ENCODE results near the gene CENPH. TPM values are rescaled to one million over a fixed set of nuclear protein-coding genes. Genes with fewer than 3 reads are reported as not detected.

CENPH gene
- total RNA-seq, 4 donors from 2014 or later: 0.88 to 3.4 (median 1.9) TPM

DNA sequence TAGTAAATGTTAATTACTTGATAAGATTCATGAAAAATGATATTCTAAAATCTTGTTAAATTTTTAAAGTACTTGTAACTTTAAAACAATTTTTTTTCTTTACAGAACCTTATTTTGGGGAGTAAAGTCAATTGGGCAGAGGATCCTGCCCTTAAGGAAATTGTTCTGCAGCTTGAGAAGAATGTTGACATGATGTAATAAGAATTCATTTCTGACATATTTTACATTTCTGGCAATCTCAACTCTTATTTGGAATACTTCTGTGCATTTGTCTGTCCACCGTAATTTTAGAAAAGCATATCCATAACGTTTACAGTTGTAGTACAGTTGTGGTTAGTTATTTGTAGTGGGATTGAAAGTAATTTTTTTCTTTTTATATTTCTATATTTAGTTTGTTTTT, 20.2 kb downstream of the CENPH start:
- H3K9me3 ChIP-seq: no peaks in the 10 kb centered on the region
- 85 to 88% methylated on average over 2 of the region's 2 CpGs for WGBS, 2 donors
- H3K27me3 ChIP-seq: no peaks in the 10 kb centered on the region
- no peak for DNase-seq
- H3K4me1 ChIP-seq: no peaks in the 10 kb centered on the region
- no peaks in the 10 kb centered on the region for H3K36me3 ChIP-seq
- H3K4me3 ChIP-seq (replicated peaks in 1 of 3): no peak overlapping the region
- no peak for TF ChIP-seq POLR2A (IDR thresholded peaks at IDR 0.05)
- TF ChIP-seq, protein P1, sequence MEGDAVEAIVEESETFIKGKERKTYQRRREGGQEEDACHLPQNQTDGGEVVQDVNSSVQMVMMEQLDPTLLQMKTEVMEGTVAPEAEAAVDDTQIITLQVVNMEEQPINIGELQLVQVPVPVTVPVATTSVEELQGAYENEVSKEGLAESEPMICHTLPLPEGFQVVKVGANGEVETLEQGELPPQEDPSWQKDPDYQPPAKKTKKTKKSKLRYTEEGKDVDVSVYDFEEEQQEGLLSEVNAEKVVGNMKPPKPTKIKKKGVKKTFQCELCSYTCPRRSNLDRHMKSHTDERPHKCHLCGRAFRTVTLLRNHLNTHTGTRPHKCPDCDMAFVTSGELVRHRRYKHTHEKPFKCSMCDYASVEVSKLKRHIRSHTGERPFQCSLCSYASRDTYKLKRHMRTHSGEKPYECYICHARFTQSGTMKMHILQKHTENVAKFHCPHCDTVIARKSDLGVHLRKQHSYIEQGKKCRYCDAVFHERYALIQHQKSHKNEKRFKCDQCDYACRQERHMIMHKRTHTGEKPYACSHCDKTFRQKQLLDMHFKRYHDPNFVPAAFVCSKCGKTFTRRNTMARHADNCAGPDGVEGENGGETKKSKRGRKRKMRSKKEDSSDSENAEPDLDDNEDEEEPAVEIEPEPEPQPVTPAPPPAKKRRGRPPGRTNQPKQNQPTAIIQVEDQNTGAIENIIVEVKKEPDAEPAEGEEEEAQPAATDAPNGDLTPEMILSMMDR (IDR thresholded peaks at IDR 0.05): no peak
- H3K27ac ChIP-seq: no peak overlapping the region
- intact Hi-C loops (cut with DNase I): no loop called here

DNA sequence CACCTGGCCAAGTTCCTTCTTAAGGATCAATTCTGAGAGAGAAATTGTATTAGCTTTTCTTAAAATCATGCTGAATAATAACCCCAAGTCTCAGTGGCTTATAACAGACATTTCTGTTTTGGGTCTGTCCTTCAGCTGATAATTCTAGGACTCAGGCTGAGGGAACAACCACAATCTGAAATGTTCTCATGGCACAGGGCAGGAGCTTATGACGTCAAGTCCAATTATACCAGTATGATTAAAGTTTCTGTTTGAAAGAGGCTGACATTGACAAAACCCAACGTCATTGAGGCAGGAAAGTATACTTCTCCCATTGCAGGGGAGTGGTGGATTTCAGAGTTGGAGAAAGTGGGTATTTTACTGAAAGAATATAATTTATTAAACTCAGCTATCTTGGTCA, 21.8 kb downstream of the CENPH start:
- no peaks in the 10 kb centered on the region for H3K27me3 ChIP-seq
- no peaks in the 10 kb centered on the region for H3K4me1 ChIP-seq
- TF ChIP-seq POLR2A (IDR thresholded peaks at IDR 0.05): no peak
- TF ChIP-seq, protein P1 (IDR thresholded peaks at IDR 0.05): no peak
- WGBS, 2 donors: 88 to 93% methylated on average over 2 of the region's 2 CpGs
- intact Hi-C loops (cut with DNase I): no loop called here
- no peak for DNase-seq
- H3K4me3 ChIP-seq (replicated peaks in 1 of 3): no peak overlapping the region
- no peak overlapping the region for H3K27ac ChIP-seq
- no peaks in the 10 kb centered on the region for H3K36me3 ChIP-seq
- H3K9me3 ChIP-seq: no peaks in the 10 kb centered on the region

- no peaks in the 10 kb centered on the region for H3K27me3 ChIP-seq
- DNase-seq: no peak
- TF ChIP-seq, protein P1 (IDR thresholded peaks at IDR 0.05): no peak
- no peak for TF ChIP-seq POLR2A (IDR thresholded peaks at IDR 0.05)
- H3K9me3 ChIP-seq: no peaks in the 10 kb centered on the region
- intact Hi-C loops (cut with DNase I): no loop called here
- no peaks in the 10 kb centered on the region for H3K36me3 ChIP-seq
- whole genome bisulfite sequencing, 2 donors: 91 to 93% methylated on average over 2 of the region's 2 CpGs
- no peak overlapping the region for H3K4me3 ChIP-seq (replicated peaks in 1 of 3)
- peaks cover 0 to 1% of the 10 kb centered on the region in 2 donors for H3K4me1 ChIP-seq
- no peak overlapping the region for H3K27ac ChIP-seq
Measured at GRCh38 chr5:69212022-69212421, 22.6 kb downstream of the CENPH start.

DNA sequence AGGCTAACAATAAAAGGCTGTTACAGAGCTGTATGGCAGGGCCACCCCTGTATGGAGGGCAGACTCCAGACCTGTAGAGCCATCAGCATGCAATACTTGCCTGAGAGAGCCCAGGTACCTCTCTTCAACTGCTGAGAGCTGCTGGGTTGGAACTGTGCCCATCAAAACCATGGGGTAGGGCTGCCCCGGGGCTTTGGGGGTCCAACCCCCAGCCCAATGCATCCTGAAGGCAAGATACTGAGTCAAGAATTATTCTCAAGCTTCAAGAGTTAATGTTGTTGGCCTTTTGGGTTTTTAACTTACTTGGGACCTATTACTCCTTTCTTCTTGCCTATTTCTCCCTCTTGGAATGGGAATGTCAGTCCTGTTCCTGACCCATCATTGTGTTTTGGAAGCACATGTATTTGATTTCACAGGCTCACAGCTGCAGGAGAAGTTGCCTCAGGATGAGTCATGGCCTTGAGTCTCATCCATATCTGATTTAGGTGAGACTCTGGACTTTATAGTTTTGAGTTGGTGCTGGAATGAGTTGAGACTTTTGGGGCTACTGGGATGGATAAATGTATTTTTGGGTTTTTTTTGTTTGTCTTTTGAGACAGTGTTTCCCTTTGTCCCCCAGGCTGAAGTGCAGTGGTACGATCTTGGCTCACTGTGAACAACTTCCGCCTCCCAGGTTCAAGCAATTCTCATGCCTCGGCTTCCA, 24.3 kb downstream of the CENPH start:
- Histone ChIP-seq H3K4me3 (replicated peaks in 1 of 3) (no peak overlapping the region), H3K27ac (no peak overlapping the region), H3K36me3 (no peaks in the 10 kb centered on the region), H3K27me3 (no peaks in the 10 kb centered on the region), H3K4me1 (peaks cover 1 to 7% of the 10 kb centered on the region in 2 donors), H3K9me3 (no peaks in the 10 kb centered on the region)
- no peak for DNase-seq
- TF ChIP-seq POLR2A (IDR thresholded peaks at IDR 0.05): no peak
- TF ChIP-seq, protein P1 (IDR thresholded peaks at IDR 0.05): no peak
- intact Hi-C loops (cut with DNase I): no loop called here
- 97 to 98% methylated on average over 4 of the region's 4 CpGs for WGBS, 2 donors

DNA sequence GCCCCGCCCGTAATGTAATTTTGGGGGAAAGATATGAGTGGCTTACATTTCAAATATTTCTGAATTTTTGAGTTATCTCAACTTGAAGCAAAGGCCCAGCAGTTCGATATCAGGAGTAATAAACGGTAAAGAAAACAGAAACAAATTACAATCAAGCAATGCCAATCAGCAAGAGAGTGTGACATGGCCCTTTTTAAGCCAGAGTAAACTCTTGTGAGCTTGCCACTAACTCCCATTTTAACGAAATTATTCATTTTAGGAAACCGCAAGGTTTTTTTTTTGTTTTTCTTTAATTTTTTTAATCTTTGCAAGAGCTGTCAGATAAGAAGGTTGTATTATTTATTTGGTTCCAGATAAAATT, 27.7 kb downstream of the CENPH start:
- Histone ChIP-seq H3K4me3 (replicated peaks in 1 of 3) (peak overlapping the region in 1 of 3 donors; percentile 72), H3K27me3 (no peaks in the 10 kb centered on the region), H3K4me1 (peaks cover 8 to 9% of the 10 kb centered on the region in 2 donors), H3K36me3 (no peaks in the 10 kb centered on the region), H3K27ac (peak overlapping the region in 1 of 3 donors; percentile 81), H3K9me3 (no peaks in the 10 kb centered on the region)
- 59 to 61% methylated on average over 6 of the region's 6 CpGs for WGBS, 2 donors
- intact Hi-C loops (cut with DNase I): loop anchor here (5.0 kb wide), 1 partner anchor 50 kb away; the partner anchor contains the start of gene CCNB1
- no peak for DNase-seq
- TF ChIP-seq, protein P1 (IDR thresholded peaks at IDR 0.05): no peak
- TF ChIP-seq POLR2A (IDR thresholded peaks at IDR 0.05): no peak

All from thyroid gland (tissue), 4 donors.